Suppressor macrophage treated with lipopolysaccharide for 1 hour (primary cell): ENCODE results near the gene PDCD1.
"Not testable (repeated sequence)": the region's sequence is repeated elsewhere in the genome, so short reads cannot be mapped to it uniquely, and the experiment has no call there.

ENCODE experiments used
- DNase-seq, 3 donors: peaks; one replicate each; pipeline ENCODE4 v3.0.0-alpha.2; 2020 to 2022

Gene PDCD1

GRCh38 chr2:241833101-241833663 lies 25.5 kb downstream of the PDCD1 start:
- DNase-seq = no peak

- DNase-seq = no peak
Measured at GRCh38 chr2:241827394-241827793, 31.3 kb downstream of the PDCD1 start.

GRCh38 chr2:241823531-241824437 lies 34.9 kb downstream of the PDCD1 start:
- not testable (repeated sequence) for DNase-seq

GRCh38 chr2:241822264-241822623 lies 36.5 kb downstream of the PDCD1 start:
- DNase-seq = no peak

- no peak for DNase-seq
Measured at GRCh38 chr2:241821460-241822263, 37.0 kb downstream of the PDCD1 start.

- DNase-seq = no peak
Measured at GRCh38 chr2:241820625-241821384, 37.9 kb downstream of the PDCD1 start.

GRCh38 chr2:241819947-241820624 lies 38.6 kb downstream of the PDCD1 start:
- DNase-seq = not testable (repeated sequence)

GRCh38 chr2:241818943-241819270 lies 39.8 kb downstream of the PDCD1 start:
- no peak for DNase-seq

GRCh38 chr2:241818229-241818942 lies 40.3 kb downstream of the PDCD1 start:
- no peak for DNase-seq

GRCh38 chr2:241817821-241818215 lies 40.9 kb downstream of the PDCD1 start:
- DNase-seq = not testable (repeated sequence)

- DNase-seq = peak; percentile 34 to 38 (median 35)
Measured at GRCh38 chr2:241817126-241817820, 41.4 kb downstream of the PDCD1 start.

- no peak for DNase-seq
Measured at GRCh38 chr2:241816431-241817121, 42.1 kb downstream of the PDCD1 start.

- no peak for DNase-seq
Measured at GRCh38 chr2:241815477-241816430, 42.9 kb downstream of the PDCD1 start.

GRCh38 chr2:241814643-241815476 lies 43.8 kb downstream of the PDCD1 start:
- no peak for DNase-seq

GRCh38 chr2:241814393-241814642 lies 44.4 kb downstream of the PDCD1 start:
- DNase-seq = no peak

- DNase-seq = peak; percentile 28 to 72 (median 68)
Measured at GRCh38 chr2:241813644-241814392, 44.9 kb downstream of the PDCD1 start.

- DNase-seq = no peak
Measured at GRCh38 chr2:241812730-241813643, 45.7 kb downstream of the PDCD1 start.
